OCI-LY1 (cell line): ENCODE measurements around the gene P4HTM.
A peak's percentile ranks its signal among the peaks of the same experiment; 100 is the strongest.
"Not testable (repeated sequence)": the region's sequence is repeated elsewhere in the genome, so short reads cannot be mapped to it uniquely, and the experiment has no call there.

Source experiments
- H2AFZ ChIP-seq: fragments of 200-600 bp; sonication (generic), shearing (Covaris generic); 2 replicates; pipeline ENCODE4 v1.6.0; 2014; ENCODE audit warnings: antibody characterized with exemption, mild to moderate bottlenecking, low read length
- H3F3A ChIP-seq: fragments of 200-600 bp; sonication (generic), shearing (Covaris generic); 2 replicates; pipeline ENCODE4 v1.6.0; 2014; ENCODE audit warnings: mild to moderate bottlenecking, antibody characterized with exemption, low read length, moderate library complexity; ENCODE audit not compliant: insufficient read depth
- H3K27ac ChIP-seq: fragments of 200-600 bp; sonication (generic); 2 replicates; pipeline ENCODE4 v1.5.1; 2014; ENCODE audit warnings: low read length, mixed run types, mild to moderate bottlenecking, low read depth; ENCODE audit not compliant: poor library complexity, severe bottlenecking
- H3K27me3 ChIP-seq: fragments of 200-600 bp; sonication (generic); 2 replicates; pipeline ENCODE4 v1.6.0; 2014; ENCODE audit warnings: antibody characterized with exemption, mild to moderate bottlenecking, low read length, moderate library complexity; ENCODE audit not compliant: insufficient read depth
- H3K36me3 ChIP-seq: fragments of 200-600 bp; sonication (generic); 2 replicates; pipeline ENCODE4 v1.6.1; 2014; ENCODE audit warnings: mild to moderate bottlenecking, antibody characterized with exemption, low read length, moderate library complexity, mixed read lengths; ENCODE audit not compliant: insufficient read depth
- H3K4me1 ChIP-seq: fragments of 200-600 bp; sonication (generic); 2 replicates; pipeline ENCODE4 v1.5.1; 2014; ENCODE audit warnings: mild to moderate bottlenecking, low read length, moderate library complexity; ENCODE audit not compliant: insufficient read depth, severe bottlenecking
- H3K4me2 ChIP-seq: fragments of 200-600 bp; sonication (generic), shearing (Covaris generic); 2 replicates; pipeline ENCODE4 v1.6.1; 2014; ENCODE audit warnings: low read length
- H3K4me3 ChIP-seq: fragments of 200-600 bp; sonication (generic); 2 replicates; pipeline ENCODE4 v1.5.1; 2014; ENCODE audit warnings: low read length, low read depth, mild to moderate bottlenecking, mixed read lengths; ENCODE audit not compliant: poor library complexity, severe bottlenecking
- H3K79me2 ChIP-seq: fragments of 200-600 bp; shearing (Covaris generic); 2 replicates; pipeline ENCODE4 v1.6.1; 2016; ENCODE audit warnings: mixed run types, low read length, mixed read lengths; ENCODE audit not compliant: insufficient read depth
- H3K9ac ChIP-seq: fragments of 200-600 bp; sonication (generic), shearing (Covaris generic); 2 replicates; pipeline ENCODE4 v1.6.1; 2014; ENCODE audit warnings: mild to moderate bottlenecking, low read length, mixed read lengths
- H3K9me2 ChIP-seq: fragments of 200-600 bp; sonication (generic), shearing (Covaris generic); 2 replicates; pipeline ENCODE4 v1.6.1; 2014; ENCODE audit warnings: low read depth, mild to moderate bottlenecking, low read length, mixed read lengths
- H3K9me3 ChIP-seq: fragments of 200-600 bp; shearing (Covaris generic); 2 replicates; pipeline ENCODE4 v1.6.1; 2014; ENCODE audit warnings: low read length, mixed read lengths
- H4K20me1 ChIP-seq: fragments of 200-600 bp; sonication (generic), shearing (Covaris generic); 2 replicates; pipeline ENCODE4 v1.6.0; 2016; ENCODE audit warnings: mild to moderate bottlenecking, low read length; ENCODE audit not compliant: insufficient read depth
- EZH2 ChIP-seq: fragments of 200-600 bp; sonication (generic), shearing (Covaris generic); IDR thresholded peaks from 2 replicates; pipeline ENCODE4 v1.8.0; 2017; ENCODE audit warnings: borderline replicate concordance, mixed run types, mild to moderate bottlenecking, antibody characterized with exemption, low read length, moderate library complexity, mixed read lengths
- TF ChIP-seq, protein P1 (sequence below): fragments of 200-600 bp; sonication (generic), shearing (Covaris generic); IDR thresholded peaks from 2 replicates; pipeline ENCODE4 v1.5.1; 2017; ENCODE audit warnings: mild to moderate bottlenecking, antibody characterized with exemption, low read length, moderate library complexity, mixed read lengths

Gene P4HTM

DNA sequence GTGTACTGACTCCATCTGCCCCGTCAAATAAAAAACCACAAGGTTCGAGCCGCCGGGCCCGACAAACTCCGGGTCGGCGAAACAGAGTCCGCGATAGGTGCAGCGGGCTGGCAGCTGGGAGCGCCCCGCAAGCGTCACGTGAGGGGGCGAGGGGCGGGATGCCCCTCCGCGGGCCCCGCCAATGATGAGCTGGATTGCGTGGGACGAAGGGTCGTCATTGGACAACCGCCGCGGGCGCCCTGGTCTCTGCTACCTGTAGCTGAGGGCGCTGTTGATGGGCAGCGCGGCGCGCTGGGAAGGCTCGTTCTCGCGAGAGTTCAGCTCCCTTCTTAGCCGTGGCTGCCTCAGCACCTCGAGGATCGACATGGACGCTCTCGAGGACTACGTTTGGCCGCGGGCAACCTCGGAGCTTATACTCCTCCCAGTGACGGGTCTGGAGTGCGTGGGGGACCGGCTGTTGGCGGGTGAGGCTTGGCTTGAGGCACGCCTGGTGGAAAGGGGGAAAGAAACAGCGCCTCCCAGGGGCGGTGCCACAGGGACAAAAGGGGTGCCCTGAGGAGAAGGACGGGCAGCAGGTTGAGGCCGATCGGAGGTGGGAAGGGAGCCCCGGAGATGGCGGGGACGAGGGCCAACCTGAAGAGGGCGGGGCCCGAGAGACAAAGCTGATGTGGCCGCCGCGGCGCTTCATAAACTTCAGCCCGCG lies 17.2 kb downstream of the P4HTM start, which contains the start of gene WDR6:
Gene WDR6 (plus strand): TSS at position 324 of the 703 bp plus-strand sequence. CDS start 41 bp downstream, at position 365.
- H3K79me2 ChIP-seq: no peaks in the 10 kb centered on the region
- peak within 1 kb of the TSS; percentile 91 for H3K9ac ChIP-seq
- no peaks in the 10 kb centered on the region for H3F3A ChIP-seq
- TF ChIP-seq, protein P1, sequence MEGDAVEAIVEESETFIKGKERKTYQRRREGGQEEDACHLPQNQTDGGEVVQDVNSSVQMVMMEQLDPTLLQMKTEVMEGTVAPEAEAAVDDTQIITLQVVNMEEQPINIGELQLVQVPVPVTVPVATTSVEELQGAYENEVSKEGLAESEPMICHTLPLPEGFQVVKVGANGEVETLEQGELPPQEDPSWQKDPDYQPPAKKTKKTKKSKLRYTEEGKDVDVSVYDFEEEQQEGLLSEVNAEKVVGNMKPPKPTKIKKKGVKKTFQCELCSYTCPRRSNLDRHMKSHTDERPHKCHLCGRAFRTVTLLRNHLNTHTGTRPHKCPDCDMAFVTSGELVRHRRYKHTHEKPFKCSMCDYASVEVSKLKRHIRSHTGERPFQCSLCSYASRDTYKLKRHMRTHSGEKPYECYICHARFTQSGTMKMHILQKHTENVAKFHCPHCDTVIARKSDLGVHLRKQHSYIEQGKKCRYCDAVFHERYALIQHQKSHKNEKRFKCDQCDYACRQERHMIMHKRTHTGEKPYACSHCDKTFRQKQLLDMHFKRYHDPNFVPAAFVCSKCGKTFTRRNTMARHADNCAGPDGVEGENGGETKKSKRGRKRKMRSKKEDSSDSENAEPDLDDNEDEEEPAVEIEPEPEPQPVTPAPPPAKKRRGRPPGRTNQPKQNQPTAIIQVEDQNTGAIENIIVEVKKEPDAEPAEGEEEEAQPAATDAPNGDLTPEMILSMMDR: peak; percentile 53
- TF ChIP-seq EZH2: no peak
- H3K4me3 ChIP-seq: peak within 1 kb of the TSS; percentile 75
- no peak within 1 kb of the TSS for H2AFZ ChIP-seq
- peak within 1 kb of the TSS; percentile 75 for H3K27ac ChIP-seq
- H4K20me1 ChIP-seq: no peaks in the 10 kb centered on the region
- H3K36me3 ChIP-seq: peaks cover 9% of the 10 kb centered on the region; the same call in 1 of the 2 replicates
- H3K9me2 ChIP-seq: no peaks in the 10 kb centered on the region
- no peaks in the 10 kb centered on the region for H3K9me3 ChIP-seq
- peaks cover 17% of the 10 kb centered on the region for H3K4me1 ChIP-seq
- no peaks in the 10 kb centered on the region for H3K27me3 ChIP-seq
- H3K4me2 ChIP-seq: peak within 1 kb of the TSS; percentile 77

DNA sequence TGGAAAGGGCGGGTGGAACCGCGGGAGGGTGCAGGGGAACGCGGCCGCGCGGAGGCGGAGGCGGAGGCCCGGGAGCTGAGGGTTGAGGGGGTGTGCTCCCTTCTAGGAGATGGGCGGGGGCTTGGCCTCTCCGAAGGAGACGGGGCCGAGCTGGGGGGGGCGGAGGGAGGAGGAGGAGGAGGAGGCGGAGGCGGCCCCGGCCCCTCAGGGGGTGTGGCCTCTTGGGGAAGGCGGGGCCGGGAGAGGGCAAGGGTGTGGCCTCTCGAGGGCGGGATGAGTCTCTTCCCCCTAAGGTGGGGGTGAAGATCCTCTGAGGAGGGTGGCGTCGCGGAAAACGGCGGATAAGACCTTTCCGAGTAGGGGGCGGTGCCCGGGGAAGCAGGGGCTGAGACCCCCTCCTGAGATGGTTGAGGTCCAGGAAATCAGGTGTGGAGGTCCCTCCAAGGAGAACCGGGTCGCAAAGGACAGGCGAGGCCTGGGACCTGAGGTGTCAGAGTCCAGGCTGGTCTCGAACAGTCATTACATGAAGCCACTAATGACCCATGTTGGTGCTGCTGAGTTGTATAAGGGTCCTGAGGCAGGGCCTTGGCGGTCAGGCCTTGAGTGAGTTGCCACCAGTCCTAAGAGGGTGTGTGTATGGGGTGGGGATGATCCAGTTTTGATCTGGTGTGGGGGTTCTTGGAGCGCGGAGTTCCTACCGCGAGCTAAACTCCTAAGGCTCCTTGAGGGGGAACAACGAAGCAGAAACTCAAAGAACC lies 17.9 kb downstream of the P4HTM start:
- peak overlapping the region; percentile 77 for H3K4me2 ChIP-seq
- no peaks in the 10 kb centered on the region for H3K9me2 ChIP-seq
- peaks cover 15% of the 10 kb centered on the region; the same call in 1 of the 2 replicates for H3K36me3 ChIP-seq
- no peaks in the 10 kb centered on the region for H3F3A ChIP-seq
- peaks cover 17% of the 10 kb centered on the region for H3K4me1 ChIP-seq
- H3K9ac ChIP-seq: peak overlapping the region; percentile 91
- H4K20me1 ChIP-seq: no peaks in the 10 kb centered on the region
- no peaks in the 10 kb centered on the region for H3K9me3 ChIP-seq
- peak overlapping the region; percentile 75 for H3K4me3 ChIP-seq
- no peaks in the 10 kb centered on the region for H3K79me2 ChIP-seq
- H2AFZ ChIP-seq: no peak overlapping the region
- H3K27me3 ChIP-seq: no peaks in the 10 kb centered on the region
- no peak for TF ChIP-seq EZH2
- TF ChIP-seq, protein P1: no peak
- H3K27ac ChIP-seq: peak overlapping the region; percentile 75

DNA sequence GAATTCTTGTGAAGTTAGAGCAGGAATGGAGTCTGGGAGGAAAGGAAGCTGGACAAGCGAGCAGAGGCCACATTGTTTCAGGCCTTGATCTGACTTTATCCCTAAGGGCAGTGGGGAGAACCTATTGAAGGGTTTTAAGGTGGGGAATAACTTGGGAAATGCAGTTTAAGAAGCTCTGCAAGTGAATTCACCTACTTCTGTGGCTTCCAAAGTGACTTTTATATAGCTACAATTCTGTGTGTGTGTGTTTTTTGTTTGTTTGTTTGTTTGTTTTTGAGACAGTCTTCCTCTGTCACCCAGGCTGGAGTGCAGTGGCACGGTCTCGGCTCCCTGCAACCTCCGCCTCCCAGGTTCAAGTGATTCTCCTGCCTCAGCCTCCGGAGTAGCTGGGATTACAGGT lies 18.6 kb downstream of the P4HTM start:
- H3F3A ChIP-seq, H3K27me3 ChIP-seq, H3K9me3 ChIP-seq, H4K20me1 ChIP-seq, H2AFZ ChIP-seq, H3K27ac ChIP-seq, H3K9me2 ChIP-seq, H3K79me2 ChIP-seq: not testable (repeated sequence)
- peaks cover 17% of the 10 kb centered on the region for H3K4me1 ChIP-seq
- peaks cover 21% of the 10 kb centered on the region; the same call in 1 of the 2 replicates for H3K36me3 ChIP-seq
- peak overlapping the region; percentile 77 for H3K4me2 ChIP-seq
- peak overlapping the region; percentile 69; the same call in 1 of the 2 replicates for H3K9ac ChIP-seq
- H3K4me3 ChIP-seq: peak overlapping the region; percentile 75
